ENCODE measurements around the gene MYO16.

MYO16 gene

DNA sequence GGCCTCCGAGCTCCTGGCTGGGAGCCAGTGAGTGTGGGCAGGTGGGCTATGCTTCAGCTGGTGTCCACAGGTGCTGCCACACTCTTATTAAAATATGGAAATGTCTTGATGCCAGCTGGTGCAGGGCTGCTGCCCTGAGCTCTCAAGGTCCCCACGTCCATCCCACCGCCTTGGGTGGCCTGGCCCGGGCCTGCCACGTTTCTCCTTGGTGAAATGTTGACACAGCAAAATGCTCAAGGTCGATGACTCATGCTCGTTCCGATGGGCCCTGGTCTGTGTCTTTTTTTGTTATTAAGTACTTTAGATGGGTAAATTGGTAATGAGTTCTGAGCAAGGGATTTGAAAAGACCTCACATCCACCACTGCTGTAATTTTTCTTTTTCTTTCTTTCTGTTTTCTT lies 524.7 kb downstream of the MYO16 start:
- no peak for DNase-seq (ENCODE audit: low read depth)

DNA sequence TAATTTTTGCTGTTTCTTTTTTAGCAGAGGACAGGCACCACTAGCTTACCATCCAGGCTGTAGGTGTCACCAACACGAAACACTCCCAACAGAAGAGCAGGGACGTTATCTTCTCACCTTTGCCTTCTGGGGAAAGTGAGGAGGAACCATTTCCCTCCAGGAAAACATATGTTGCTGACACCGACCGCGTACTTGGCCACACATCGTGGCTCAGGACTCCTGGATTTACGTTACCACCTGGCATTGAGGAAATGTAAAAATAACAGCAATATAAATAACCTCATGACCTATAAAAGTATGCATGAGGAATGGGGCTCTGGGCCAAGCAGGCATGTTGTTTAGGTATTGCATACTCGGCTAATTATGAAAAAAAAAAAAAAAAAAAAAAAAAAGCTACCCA lies 525.1 kb downstream of the MYO16 start:
- peak; percentile 70 for DNase-seq (ENCODE audit: low read depth)

DNA sequence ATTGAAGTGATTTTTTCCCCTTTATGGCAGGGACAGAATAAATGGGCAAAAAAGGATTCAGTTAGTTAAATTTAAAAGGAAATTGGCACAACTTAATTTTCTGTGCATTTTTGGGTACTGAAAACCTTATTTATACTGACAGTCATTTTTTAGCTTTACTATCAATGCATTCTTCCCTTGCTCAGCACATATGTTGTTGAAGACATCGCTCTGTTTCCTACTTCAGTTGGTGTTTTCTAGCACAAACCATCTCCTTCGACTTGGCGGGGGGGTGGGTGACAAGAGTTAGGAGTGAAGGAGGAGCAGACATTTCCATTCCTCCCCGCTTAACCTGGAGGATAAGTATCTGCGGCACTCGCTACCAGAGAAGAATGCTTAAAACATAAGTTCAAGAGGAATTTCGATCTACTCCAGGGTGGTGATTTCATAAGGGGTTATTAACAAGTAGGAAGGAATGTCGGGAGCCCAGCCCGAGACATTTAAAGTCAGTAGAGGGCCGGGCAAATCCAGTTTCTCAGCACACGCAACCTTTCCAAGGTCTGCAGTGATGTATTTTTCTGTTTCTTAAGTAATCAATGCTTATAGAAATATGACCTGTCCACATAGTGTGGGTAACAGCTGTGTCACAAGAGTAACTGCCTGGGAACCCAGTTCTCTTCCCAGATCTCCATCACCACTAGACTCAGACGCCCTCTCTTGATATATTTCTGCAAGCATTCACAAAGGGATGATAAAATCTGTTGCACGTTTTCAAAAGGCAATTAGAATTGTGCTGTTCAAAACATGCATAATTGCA lies 525.8 kb downstream of the MYO16 start:
- peak; percentile 91 for DNase-seq (ENCODE audit: low read depth)

DNA sequence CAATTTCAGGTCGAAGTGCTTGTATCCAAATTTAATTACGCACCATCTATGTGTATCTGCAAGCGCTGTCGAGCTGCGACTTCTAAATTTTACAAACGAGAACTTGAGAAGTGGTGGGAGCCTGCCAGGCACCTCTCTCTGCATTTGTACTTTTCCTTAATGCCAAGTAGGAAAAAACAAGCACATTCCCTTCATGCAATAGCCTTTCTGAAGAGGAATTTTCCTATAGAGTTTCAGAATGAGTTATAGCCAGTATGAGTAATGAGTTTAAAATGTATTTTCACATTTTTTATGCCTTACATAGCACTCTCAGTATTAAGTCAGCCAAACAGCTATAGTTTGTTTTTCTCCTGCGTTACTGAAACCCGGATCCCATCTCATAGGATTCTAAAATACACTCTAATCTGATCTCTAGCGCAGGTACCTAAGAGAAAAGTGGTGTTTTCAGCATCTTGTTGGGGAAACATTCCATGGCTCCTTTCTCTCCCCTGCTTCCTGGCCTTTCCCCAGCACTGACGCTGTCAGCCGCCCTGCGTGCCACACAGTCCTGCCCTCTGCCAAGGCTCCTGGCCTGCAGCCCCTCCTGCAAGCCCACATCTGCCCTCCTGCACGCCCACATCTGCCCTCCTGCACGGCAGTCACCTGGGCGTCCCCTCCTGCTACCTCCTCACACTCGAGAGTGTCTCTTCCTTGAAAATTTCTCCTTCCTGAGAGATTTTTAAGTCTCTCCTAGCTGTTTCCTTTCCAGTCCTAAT lies 526.9 kb downstream of the MYO16 start:
- peak; percentile 95 for DNase-seq (ENCODE audit: low read depth)

DNA sequence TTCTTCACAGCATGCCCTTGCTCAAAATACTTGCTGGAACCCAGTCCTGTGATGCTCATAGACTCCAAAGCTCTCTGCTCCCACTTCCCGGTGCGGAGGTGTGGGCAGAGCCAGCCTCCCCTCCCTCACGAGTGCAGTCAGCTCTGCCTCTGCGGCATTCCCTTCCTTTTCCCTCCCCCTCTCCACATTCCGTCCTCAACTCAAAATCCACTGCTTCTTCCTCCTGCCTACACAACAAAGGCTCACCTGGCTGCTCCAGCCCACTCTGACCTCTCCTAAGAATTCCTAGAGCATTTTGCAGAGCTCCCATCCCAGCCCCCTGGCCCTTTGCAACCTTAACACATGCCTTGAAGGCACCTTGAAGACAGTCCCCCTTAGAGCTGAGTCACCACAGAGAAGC lies 527.9 kb downstream of the MYO16 start:
- DNase-seq (ENCODE audit: low read depth), result no peak

DNA sequence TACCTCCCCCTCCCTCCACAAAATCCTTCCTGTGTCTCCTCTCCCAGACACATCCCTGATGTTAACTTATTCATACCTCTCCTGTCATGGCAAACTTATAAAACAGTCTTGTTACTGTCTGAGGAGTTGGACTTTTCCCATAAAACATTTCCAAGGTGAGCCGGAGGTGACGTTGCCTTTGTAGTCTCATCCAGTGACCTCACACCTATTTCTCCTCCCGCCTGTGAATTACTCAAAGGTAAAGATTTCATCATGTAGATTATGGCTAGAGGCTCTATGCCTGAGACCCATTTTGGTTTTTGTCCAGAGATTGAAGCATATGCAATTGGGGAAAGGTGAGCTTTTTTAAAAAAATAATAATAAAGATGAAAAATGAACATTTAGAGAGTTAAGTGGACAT lies 529.0 kb downstream of the MYO16 start:
- DNase-seq (ENCODE audit: low read depth), result no peak

DNA sequence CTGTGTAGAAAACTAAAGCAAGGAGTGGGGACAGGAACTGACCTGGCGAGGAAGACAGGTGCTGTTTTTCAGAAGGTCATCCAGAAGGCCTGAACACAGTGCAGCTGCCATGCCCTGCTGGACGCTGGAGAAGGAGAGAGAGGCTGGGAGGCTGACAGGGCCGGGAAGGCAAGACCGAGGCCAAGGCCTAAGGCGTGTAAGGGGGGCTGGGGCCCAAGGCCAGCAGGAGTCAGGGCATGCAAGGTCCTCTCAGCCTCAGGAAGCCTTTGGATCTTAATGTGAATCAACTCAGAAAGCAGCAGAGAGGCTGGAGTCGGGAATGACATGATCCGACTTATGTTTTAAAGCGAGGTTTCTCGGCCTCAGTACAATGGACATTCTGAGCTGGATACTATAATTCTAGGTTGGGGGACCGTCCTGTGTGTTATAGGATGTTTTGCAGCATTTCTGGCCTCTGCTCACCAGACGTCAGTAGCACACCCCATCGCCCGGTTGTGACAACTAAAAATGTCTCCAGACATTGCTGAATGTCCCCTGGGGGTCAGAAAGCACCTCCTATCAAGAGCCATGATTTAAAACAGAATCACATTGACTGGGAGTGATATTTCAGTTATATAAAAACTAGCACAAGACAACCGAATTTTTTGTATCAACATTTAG lies 530.4 kb downstream of the MYO16 start:
- no peak for DNase-seq (ENCODE audit: low read depth)

DNA sequence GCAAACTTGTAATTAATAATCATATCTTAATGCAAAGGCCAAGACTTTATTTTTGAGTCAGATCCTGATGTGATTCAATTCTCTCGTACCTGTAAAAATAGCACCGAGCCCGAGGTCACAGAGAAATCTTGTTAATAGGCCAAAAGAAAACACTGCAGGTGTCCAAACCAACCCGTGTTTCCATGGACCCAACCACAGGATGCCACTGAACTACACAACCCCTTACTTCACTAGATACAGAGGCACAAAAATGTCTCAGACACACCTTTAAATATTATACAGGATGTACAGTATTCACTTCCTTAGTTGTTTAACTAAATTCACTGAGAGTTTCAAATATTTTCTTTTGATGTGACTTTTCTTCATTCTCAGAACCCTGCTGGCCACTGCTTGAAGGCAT lies 530.9 kb downstream of the MYO16 start:
- no peak for DNase-seq (ENCODE audit: low read depth)

DNA sequence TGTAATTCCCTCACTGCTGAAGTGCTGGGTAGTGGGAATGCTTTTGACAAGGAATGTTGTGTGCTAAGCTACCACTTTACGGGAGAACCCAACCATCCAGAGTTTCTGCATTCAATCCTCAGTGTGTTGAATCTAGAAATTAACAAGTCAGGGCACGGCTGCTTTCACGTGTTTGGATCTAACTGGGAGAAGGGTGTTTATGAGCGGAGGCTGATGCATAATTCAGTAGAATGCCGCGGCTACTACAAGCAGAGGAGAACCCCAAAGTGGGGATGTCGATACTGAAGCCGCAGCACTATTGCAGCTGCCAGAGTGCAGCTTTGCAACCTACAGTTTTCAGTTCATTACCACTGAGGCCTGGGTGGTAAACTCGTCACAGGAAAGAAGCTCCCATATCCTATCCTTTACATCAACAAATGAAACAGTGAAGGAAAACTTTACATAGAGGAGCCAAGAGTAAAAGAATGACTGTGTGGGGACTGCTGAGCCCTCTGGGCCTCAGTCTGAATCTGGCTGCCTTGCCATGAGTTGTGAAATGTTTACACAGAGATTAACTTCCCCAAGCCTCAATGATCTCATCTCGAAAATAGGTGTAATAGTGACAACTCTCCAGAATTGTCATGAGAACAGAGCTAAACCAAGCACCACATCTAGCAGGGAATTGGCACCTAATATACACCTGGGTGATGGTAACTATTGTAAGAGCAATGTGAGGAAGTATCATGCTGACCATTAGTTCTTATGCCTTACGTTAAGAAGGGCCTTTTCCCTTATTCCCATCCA lies 531.7 kb downstream of the MYO16 start:
- DNase-seq (ENCODE audit: low read depth), result no peak

DNA sequence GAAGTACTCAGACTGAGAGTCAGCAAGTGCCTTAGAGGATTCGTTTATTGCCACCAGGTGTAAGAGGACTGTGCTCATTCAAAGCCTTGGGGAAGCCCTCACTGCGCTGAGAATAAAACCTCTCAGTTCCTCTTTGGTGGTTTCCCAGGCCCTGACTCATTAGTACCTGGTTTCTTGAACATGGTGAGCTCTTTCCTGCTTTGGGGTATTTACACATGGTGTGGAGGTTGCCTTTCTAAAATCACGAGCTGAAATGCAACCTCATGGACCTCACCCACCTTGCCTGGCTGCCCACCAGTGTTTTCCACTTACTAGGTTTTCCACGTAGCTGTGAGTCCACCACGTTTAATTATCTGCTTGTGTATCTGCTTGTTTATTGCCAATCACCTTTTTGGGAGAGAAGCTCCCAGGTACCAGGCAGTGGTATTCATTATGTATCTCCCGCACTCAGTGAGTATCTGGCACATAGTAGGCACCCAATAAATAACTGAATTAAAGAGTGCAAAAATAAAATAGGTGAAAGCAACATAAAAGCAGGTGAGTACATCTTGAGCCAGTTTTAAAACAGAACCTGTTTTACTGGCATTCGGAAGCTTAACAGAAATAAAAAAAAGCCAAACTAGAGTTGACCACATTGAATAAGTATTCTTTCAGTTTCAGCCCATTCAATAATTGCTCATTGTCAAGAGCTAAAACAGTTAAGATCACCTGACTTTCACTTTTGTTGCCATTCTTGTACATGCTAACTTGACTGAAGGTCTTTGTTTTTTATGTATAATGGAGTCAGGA lies 533.0 kb downstream of the MYO16 start:
- no peak for DNase-seq (ENCODE audit: low read depth)

DNA sequence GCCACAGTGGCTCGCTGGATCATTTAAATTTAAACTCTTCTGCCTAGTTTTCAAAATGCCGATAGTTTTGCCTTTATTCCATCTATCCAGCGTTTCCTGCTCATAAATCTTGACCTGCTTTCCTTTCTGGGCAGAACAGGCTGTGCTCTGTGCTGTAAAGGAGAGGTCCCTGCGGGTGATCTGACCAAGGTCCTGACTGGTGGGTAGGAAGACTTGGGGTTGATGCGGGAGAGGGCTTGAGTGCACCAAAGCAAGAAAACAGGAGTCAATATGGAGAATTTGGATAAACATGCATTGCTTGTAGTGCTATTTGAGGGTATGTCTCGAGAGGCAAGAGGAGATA lies 533.6 kb downstream of the MYO16 start:
- no peak for DNase-seq (ENCODE audit: low read depth)

DNA sequence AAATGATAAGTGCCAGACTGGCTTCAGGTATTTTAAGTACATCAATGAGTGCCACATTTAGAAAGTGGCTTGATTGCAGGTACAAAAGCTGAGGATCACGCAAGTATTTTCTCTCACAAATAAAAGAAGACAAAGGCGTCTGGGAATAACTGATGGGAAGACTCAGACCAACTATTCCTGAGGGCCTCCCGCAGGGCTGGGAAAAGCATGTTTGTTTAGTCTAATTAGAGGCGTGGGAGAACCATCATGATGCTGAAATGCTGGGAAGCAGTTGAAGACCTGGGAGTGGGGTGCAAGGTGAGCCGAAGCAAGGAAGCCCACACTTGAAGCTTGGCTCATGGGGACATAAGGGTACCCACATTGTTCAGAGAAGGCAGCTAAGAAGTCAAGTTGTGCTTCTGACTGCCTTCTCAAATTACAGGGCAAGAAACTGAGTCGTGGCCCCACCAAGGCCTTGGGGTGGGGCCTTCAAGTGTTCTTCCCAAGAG lies 536.0 kb downstream of the MYO16 start:
- no peak for DNase-seq (ENCODE audit: low read depth)

DNA sequence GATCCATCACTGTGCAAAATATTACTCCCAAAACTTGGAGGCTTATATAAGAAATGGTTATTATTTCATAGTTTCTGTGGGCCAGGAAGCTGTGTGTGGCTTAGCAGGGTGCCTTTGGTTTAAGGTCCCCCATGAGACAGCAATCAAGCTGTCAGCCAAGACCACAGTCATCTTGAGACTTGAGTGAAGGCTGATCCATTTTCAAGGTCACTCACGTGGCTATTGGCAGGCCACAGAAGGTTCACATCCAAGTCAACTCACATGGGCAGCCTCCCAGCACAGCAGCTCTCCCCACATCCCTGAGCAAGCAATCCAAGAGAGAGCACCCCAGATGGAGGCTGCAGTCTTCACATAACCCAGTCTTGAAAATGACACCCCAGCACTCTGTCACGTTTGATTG lies 537.4 kb downstream of the MYO16 start:
- no peak for DNase-seq (ENCODE audit: low read depth)

DNA sequence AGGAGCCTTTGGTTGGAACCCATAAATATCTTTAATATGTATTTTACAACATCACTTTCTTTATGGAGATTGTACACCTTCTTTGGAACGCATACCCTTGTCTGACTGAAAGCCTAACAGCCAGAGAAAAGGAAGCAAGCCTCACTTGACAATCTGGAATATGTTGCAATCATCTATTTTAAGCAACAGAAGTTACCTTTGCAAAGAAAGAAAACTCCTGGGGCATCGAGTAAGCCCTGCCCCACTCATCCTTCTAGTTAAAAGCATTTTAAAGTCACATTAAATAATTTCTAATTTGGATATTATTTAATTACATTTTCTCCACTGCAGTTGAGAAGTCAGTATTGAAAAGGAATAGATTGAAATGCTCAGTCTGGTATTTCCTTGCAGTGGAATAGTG lies 542.7 kb downstream of the MYO16 start:
- no peak for DNase-seq (ENCODE audit: low read depth)

DNA sequence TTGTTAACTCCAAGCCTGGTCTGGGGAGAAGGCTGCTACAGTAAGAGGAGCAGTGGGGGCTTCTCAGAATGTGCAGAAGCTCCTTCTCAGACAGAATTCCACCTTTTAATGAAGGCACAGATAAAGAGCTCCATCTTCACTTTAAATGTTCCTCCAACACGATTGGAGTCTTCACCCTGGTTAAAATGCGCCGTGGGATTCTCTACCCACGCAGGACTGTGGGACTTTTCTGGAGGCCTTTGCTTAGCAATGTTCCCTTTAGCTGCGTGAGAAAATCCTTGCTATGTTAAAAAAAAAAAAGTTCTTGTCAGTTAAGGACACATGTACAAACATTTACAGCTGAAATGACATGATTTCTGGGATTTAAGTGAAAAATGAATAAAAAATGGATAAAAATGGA lies 546.3 kb downstream of the MYO16 start:
- no peak for DNase-seq (ENCODE audit: low read depth)

DNA sequence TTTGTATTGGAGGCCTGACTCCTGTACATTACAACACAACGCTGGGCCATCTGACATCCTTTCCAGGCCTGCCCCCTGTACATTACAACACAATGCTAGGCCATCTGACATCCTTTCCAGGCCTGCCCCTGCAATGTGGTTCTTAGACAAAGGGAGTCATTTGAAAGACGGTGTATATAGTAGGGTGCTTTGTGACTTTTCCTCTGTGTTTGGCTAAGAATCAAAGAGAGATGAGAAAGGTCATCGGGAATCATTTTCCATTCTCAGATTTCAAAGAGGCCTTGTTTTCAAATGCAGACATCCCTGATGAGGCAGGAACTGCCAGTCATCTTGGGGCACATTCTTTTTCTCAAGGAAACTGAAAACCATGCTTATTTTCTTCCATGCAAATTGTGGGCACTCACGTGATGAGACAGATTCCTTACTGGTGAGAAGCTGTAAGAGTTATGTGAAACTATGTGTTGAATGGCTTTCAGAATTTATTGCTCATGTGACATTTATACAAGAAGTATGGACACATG lies 551.6 kb downstream of the MYO16 start:
- peak; percentile 93 for DNase-seq (ENCODE audit: low read depth)

DNA sequence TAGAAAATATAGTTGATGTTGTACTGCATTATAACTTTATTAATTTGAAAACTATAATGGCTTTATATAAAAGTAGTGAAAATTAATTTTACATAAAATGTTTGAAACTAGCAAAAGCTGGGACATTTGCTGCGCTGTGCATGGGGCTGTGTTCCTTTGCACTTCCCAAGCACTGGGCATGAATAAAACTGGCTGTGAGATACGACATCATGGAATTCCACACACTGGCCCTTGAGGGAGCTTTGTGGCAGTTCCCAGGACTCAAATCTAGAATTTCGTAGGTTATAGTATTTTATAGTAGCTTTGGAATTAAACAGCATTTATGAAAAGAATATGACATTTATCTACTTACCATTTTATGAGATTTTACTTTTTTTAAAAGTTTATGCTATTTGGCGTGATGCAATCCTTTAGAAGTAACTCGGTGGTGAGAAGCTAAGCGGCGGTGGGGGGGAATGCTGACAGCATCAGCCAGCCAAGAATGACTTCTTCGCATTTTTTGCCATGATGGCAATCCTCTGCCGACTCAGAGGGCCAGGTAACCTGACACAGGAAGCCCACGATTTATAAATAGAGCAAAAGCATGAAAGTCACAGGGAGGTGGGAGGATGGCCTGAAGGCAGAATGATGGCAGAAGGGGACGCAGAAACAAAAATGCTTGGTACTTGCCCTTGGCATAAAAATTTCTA lies 553.5 kb downstream of the MYO16 start:
- peak; percentile 31 for DNase-seq (ENCODE audit: low read depth)

DNA sequence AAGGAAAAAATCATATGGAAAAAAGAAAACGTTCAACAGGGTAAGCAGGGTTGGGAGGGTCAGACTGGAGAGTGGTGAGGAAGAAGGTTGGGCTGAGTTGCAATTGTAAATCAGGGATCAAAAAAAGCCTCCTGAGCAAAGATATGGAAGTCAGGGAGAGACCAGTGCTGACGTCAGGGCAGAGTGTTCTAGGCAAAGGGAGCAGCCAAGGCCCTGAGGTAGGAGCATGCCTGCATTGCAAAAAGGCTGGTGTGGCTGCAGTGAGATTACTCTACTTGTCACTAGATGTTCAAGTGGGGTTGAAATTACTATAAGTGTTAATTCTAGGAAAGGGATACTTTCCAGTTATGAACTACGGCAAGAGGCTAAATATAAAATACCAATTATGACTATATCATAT lies 562.0 kb downstream of the MYO16 start:
- no peak for DNase-seq (ENCODE audit: low read depth)

DNA sequence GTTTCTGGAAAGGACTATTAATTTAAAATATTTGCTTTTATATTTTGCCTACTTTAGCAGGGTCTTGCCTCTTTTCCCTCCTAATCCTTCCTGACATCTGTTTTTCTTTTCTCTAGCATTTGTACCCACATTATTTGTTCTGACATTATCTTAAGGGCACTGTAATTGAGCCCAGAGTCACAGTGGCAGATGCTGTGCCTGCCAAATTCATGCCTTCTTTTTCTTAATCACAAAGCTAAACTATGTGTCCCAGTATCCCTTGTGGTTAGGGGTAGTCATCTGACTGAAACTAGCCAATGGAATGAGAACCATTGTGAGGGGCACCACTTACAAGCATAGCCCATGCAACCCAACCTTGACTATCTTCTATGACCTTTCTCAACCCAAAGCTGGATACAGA lies 562.9 kb downstream of the MYO16 start:
- DNase-seq (ENCODE audit: low read depth), result no peak

DNA sequence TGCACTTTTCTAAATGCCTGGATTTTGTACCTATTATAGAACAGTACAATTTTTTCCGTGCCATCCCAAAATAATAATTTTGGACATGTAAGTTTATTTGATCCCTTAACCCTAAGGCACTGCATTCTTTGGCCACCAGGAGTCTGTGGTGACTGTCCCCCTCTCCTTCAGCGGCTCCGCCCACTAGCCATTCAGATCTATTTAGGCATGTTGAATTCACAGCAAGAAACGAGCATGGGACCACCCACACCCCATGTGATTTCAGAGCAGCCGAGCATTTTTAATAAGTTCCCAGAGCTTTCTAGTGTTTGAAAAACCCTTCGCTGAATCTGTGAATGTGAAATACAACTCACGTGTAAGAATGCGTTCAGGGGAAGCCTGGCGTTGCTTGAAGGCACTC lies 567.5 kb downstream of the MYO16 start:
- DNase-seq (ENCODE audit: low read depth), result no peak

DNA sequence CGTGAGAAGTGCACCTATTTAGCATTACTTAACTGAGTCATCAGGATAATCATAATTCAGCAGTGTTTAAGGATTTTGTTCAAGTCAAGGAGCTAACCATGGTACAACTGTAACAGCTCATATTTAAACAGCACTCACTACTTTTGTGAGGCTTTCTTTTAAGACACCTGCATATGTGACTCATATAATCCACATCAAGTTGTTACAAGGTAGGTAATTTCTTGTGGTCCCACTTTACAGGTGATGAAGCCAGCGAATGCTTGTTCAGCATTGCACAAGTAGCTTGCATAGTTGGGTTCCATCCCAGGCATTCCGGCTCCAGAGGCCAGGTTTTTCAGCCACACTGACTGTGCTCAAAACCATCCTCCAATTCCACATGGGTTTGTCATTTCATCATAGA lies 569.2 kb downstream of the MYO16 start:
- DNase-seq (ENCODE audit: low read depth), result no peak

Data from fibroblast of gingiva (primary cell).